ENCODE results near the gene C14orf93.

Gene C14orf93

GRCh38 chr14:23044840-23045239 lies 34.9 kb upstream of the C14orf93 start:
- DNase-seq, result no peak

- DNase-seq, result no peak
Observed at GRCh38 chr14:23043754-23044153, 33.8 kb upstream of the C14orf93 start.

GRCh38 chr14:23043145-23043544 lies 33.2 kb upstream of the C14orf93 start:
- no peak for DNase-seq

GRCh38 chr14:23042162-23042965 lies 32.4 kb upstream of the C14orf93 start, which contains the start of gene PSMB11:
Gene PSMB11, plus strand, starts transcription at chr14:23042212. Its CDS starts 14 bp downstream, at chr14:23042226.
- DNase-seq, result no peak

- DNase-seq, result no peak
Observed at GRCh38 chr14:23041729-23042128, 31.8 kb upstream of the C14orf93 start.

- DNase-seq, result no peak
Observed at GRCh38 chr14:23040100-23040499, 30.2 kb upstream of the C14orf93 start.

GRCh38 chr14:23035303-23036144 lies 25.6 kb upstream of the C14orf93 start:
- DNase-seq, result no peak

- no peak for DNase-seq
Observed at GRCh38 chr14:23034498-23035302, 24.8 kb upstream of the C14orf93 start, which contains the start of gene PSMB5. Gene PSMB5, minus strand, starts transcription at chr14:23034900. Its CDS starts 19 bp downstream, at chr14:23034881.

GRCh38 chr14:23033801-23034497 lies 24.0 kb upstream of the C14orf93 start:
- DNase-seq, result no peak

GRCh38 chr14:23033251-23033727 lies 23.3 kb upstream of the C14orf93 start:
- DNase-seq, result no peak

- DNase-seq, result no peak
Observed at GRCh38 chr14:23030936-23031335, 21.0 kb upstream of the C14orf93 start.

GRCh38 chr14:23028799-23029198 lies 18.9 kb upstream of the C14orf93 start:
- no peak for DNase-seq

- DNase-seq, result no peak
Observed at GRCh38 chr14:23025151-23025814, 15.3 kb upstream of the C14orf93 start.

GRCh38 chr14:23024612-23025075 lies 14.7 kb upstream of the C14orf93 start:
- no peak for DNase-seq

- no peak for DNase-seq
Observed at GRCh38 chr14:23023795-23024152, 13.8 kb upstream of the C14orf93 start.

GRCh38 chr14:23023022-23023794 lies 13.3 kb upstream of the C14orf93 start:
- DNase-seq, result no peak

- DNase-seq, result no peak
Observed at GRCh38 chr14:23021889-23022442, 12.0 kb upstream of the C14orf93 start.

GRCh38 chr14:23021434-23021833 lies 11.5 kb upstream of the C14orf93 start:
- DNase-seq, result no peak

- no peak for DNase-seq
Observed at GRCh38 chr14:23020143-23021128, 10.5 kb upstream of the C14orf93 start.

Data from GF-D8 (cell line).